ENCODE measurements around the gene PITX1.

The PITX1 gene

DNA sequence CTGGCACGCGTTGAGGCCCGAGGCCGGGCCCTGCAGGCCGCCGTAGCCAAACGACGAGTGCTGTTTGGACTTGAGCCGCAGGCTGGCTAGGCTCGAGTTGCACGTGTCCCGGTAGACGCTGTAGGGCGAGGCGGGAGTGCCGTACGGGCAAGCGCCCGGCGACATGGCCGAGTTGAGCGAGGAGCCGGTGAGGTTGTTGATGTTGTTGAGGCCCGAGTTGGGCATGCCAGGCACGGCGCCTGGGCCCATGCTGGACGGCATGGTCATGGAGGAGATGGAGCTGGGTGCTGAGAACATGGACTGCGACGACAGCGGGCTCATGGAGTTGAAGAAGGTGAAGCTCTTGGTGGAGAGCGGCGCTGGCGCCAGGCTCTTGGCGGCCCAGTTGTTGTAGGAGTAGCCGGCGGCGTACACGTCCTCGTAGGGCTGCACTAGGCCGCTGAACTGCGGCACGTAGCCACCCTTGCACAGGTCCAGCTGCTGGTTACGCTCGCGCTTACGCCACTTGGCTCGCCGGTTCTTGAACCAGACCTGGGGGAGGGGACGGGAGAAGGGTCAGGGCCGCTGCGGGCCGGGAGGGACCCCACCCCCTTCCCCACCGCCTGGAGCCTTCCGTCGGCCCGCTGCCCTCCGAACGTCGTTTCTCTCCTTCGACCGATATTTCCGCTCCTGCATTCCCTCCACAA, 5.1 kb downstream of the PITX1 start:
- Histone ChIP-seq H3K4me1 (ENCODE audit: control insufficient read depth, insufficient read depth, low read length, poor library complexity, severe bottlenecking) (peaks cover 15% of the 10 kb centered on the region), H3K27ac (ENCODE audit: low read depth, low read length, severe bottlenecking) (no peak overlapping the region), H3K36me3 (ENCODE audit: control insufficient read depth, insufficient read depth, low read length) (no peaks in the 10 kb centered on the region), H3K4me3 (ENCODE audit: extremely low read depth, insufficient read depth, low read length, poor library complexity, severe bottlenecking) (no peak overlapping the region), H3K9me3 (ENCODE audit: control insufficient read depth, low read length) (no peaks in the 10 kb centered on the region)
- WGBS, 2 experiments (ENCODE audit: insufficient coverage in 2 of 2) = 10 to 11% methylated on average over 57 to 58 of the region's 62 CpGs

DNA sequence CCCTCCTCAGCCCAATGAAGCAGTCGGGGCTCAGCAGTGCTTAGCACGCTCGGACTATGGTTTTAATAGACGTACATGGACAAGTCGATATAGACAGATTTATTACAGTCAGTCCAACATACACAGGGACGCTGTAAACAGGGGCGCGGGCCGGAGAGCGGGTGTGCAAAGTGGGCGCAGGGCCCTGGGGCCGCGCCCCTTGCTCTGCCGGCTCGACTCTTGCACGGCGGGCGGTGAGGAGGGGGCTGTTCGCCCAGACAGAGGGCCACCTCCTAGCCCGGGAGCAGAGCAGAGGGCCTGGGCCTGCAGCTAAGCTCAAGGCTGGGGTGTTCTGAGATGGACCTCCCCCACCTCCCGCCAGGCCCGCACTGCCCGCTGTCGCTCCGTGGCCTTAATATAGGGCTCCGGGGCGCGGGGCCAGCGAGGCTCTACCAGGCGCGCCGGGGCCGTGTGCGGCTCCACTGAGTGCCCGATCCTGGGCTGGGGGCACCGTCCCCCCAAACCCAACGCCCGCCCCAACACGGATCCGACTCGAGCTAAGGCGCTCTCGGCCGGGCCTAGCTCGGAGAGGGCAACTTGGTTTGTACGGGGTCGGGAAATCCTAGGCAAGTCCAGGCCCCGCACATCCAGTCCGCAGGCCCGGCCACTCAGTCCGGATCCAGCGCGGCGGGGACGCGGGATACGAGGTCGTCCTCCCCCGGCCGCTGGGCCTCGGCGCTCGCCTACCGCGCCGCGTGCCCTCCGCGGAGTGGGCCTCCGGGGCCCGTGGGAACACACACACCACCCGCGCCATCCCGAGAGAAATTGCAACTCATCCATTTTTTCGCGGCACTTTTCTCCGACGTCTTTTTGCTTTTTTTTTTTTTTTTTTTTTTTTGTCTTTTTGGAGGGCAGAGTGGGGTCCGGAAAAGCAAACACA, 6.1 kb downstream of the PITX1 start:
- H3K9me3 ChIP-seq (ENCODE audit: control insufficient read depth, low read length) = no peaks in the 10 kb centered on the region
- no peak overlapping the region for H3K27ac ChIP-seq (ENCODE audit: low read depth, low read length, severe bottlenecking)
- no peaks in the 10 kb centered on the region for H3K36me3 ChIP-seq (ENCODE audit: control insufficient read depth, insufficient read depth, low read length)
- 17 to 20% methylated on average over 54 to 56 of the region's 79 CpGs for WGBS, 2 experiments (ENCODE audit: insufficient coverage in 2 of 2)
- peaks cover 15% of the 10 kb centered on the region for H3K4me1 ChIP-seq (ENCODE audit: control insufficient read depth, insufficient read depth, low read length, poor library complexity, severe bottlenecking)
- no peak overlapping the region for H3K4me3 ChIP-seq (ENCODE audit: extremely low read depth, insufficient read depth, low read length, poor library complexity, severe bottlenecking)

DNA sequence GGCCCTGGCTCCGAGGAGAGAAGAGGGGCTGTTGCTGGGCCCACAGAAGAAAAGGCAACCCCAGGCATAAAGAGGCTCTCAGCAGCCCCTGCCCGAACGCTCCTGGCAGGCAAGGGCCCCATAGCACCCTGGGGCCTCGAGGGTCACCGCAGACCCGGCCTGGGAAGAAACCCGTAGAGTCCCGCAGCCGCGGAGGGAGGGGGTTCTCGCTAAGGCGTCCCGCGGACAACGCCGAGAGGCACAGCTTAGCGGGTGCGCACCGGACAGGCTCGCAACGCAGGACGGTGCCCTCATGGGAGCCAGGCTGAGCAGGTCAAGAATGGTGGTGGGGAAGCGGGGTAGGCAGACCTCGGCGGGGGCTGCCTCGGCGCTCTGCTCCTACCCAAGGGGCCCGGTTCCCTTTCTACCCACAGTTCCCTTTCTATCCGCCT, 6.7 kb downstream of the PITX1 start:
- WGBS, 2 experiments (ENCODE audit: insufficient coverage in 2 of 2) = 12 to 16% methylated on average over 10 to 24 of the region's 29 CpGs
- H3K27ac ChIP-seq (ENCODE audit: low read depth, low read length, severe bottlenecking) = no peak overlapping the region
- no peaks in the 10 kb centered on the region for H3K36me3 ChIP-seq (ENCODE audit: control insufficient read depth, insufficient read depth, low read length)
- H3K4me1 ChIP-seq (ENCODE audit: control insufficient read depth, insufficient read depth, low read length, poor library complexity, severe bottlenecking) = peaks cover 15% of the 10 kb centered on the region
- H3K4me3 ChIP-seq (ENCODE audit: extremely low read depth, insufficient read depth, low read length, poor library complexity, severe bottlenecking) = no peak overlapping the region
- H3K9me3 ChIP-seq (ENCODE audit: control insufficient read depth, low read length) = no peaks in the 10 kb centered on the region

DNA sequence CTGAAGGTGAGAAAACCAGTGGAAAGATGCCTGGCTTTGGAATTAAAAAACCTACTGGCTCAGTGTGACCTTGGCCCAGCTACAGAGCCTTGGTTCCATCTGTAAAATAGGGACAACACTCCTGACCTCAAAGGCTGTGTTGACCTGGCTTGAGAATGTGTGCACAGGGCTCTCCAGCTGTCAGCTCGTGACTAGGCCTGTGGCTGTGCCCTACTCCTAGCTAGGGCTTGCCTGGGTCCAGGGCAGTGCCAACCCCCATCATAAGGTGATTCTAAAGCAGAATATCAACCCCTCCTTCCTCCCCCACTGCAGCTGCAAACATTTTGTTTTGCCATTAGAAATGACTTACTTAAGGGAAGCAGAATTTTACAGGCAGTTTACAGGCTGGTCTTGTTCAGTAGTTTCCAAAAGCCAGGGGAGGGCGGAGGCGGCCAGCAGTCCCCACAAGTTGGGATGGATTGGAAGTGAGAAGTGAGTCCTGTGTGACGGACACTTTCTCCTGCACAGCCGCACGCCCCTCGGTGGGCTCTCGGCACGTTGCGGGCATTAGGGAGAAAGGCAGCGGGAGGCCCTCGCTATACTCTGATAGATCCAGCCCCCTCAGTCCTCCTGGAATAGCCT, 7.3 kb downstream of the PITX1 start:
- Histone ChIP-seq H3K9me3 (ENCODE audit: control insufficient read depth, low read length) (no peaks in the 10 kb centered on the region), H3K4me3 (ENCODE audit: extremely low read depth, insufficient read depth, low read length, poor library complexity, severe bottlenecking) (no peak overlapping the region), H3K4me1 (ENCODE audit: control insufficient read depth, insufficient read depth, low read length, poor library complexity, severe bottlenecking) (peaks cover 15% of the 10 kb centered on the region), H3K27ac (ENCODE audit: low read depth, low read length, severe bottlenecking) (no peak overlapping the region), H3K36me3 (ENCODE audit: control insufficient read depth, insufficient read depth, low read length) (no peaks in the 10 kb centered on the region)
- 41 to 54% methylated on average over 6 to 8 of the region's 12 CpGs for WGBS, 2 experiments (ENCODE audit: insufficient coverage in 2 of 2)

DNA sequence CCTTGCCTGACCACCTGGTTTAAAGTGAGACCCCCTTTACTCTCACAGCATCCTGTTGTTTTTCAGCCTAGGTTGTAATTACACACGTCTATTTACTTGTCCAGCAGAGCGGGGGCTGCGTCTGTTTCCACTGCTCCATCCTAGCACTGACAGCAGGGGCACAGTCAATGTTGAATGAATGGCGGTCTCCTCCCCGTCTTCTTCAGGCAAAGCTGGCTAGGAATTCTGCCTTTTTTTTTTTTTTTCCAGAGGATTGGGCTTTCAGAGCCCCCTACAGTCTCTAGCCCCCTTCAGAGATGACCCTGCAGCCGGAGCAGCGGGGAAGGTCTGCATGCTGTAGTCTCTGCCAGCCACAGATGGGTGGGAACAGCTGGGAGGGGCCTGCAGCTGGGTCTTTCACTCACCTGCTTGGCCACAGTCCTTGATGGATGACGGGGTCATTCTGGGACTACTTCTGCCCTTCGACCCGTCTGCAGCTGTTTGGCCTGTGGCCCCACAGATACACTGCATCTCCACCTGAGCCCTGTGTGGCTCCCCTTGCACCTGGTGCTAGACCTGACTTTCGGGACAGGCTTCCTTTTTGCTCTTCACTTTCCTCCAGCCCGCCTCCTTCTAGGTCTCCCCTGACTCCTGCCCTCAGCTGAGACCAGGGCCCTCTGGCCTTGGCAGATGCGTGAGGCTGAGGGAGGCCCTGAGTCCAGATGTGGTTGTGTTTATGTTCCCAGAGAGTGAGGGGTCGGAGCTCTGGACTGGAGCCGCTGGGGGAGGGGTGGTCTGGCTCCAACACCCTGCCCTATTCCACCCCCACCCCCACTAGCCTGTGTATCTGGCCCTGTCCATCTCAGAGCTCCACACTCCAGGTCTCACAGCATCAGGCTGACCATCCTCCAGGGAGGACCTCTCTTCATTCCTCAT, 8.0 kb downstream of the PITX1 start:
- no peaks in the 10 kb centered on the region for H3K9me3 ChIP-seq (ENCODE audit: control insufficient read depth, low read length)

DNA sequence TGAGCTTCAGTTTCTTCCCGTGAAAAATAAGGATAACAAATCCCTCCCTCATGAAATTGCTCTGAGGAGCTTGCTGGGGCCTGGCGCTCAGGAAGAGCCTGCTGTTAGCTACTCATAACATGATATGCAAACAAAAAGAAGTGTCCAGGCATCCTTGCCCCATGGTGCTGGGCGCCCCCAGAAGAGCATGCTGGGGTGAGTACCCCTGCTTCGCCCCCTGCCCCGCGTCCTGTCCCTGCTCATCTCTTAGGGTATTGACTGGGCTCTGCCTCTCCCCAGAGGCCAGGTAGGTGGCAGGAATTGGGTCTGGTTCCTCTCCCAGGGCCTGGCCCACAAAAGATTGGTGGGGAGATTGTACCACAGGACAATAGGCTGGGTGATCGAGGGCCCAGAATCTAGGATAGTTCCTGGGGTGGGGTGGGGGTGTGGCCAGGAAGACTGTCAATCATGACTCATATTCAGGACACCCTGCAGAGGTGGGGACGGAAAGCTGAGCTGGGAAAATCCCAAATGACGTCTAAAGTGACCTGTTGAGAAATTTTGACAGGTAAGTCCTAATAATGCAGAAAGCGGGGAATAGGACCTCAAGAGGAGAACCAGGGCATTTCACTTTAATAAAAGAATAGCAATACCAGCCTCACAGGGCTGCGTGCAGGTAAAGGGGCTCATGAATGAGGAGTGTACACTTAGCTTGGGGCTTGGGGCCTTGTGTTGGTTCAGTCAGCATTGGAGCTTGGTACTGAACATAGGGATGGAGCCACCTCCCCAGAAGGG, 8.9 kb downstream of the PITX1 start:
- no peak overlapping the region for H3K27ac ChIP-seq (ENCODE audit: low read depth, low read length, severe bottlenecking)
- no peaks in the 10 kb centered on the region for H3K9me3 ChIP-seq (ENCODE audit: control insufficient read depth, low read length)
- 86 to 88% methylated on average over 8 to 10 of the region's 11 CpGs for WGBS, 2 experiments (ENCODE audit: insufficient coverage in 2 of 2)
- H3K4me3 ChIP-seq (ENCODE audit: extremely low read depth, insufficient read depth, low read length, poor library complexity, severe bottlenecking) = no peak overlapping the region
- no peaks in the 10 kb centered on the region for H3K36me3 ChIP-seq (ENCODE audit: control insufficient read depth, insufficient read depth, low read length)
- H3K4me1 ChIP-seq (ENCODE audit: control insufficient read depth, insufficient read depth, low read length, poor library complexity, severe bottlenecking) = peaks cover 5% of the 10 kb centered on the region

More for the DNA sequence above, 8.0 kb downstream of the PITX1 start:
- peaks cover 11% of the 10 kb centered on the region for H3K4me1 ChIP-seq (ENCODE audit: control insufficient read depth, insufficient read depth, low read length, poor library complexity, severe bottlenecking)
- 79 to 85% methylated on average over 10 to 11 of the region's 15 CpGs for WGBS, 2 experiments (ENCODE audit: insufficient coverage in 2 of 2)
- no peak overlapping the region for H3K4me3 ChIP-seq (ENCODE audit: extremely low read depth, insufficient read depth, low read length, poor library complexity, severe bottlenecking)
- H3K27ac ChIP-seq (ENCODE audit: low read depth, low read length, severe bottlenecking) = no peak overlapping the region
- H3K36me3 ChIP-seq (ENCODE audit: control insufficient read depth, insufficient read depth, low read length) = no peaks in the 10 kb centered on the region

DNA sequence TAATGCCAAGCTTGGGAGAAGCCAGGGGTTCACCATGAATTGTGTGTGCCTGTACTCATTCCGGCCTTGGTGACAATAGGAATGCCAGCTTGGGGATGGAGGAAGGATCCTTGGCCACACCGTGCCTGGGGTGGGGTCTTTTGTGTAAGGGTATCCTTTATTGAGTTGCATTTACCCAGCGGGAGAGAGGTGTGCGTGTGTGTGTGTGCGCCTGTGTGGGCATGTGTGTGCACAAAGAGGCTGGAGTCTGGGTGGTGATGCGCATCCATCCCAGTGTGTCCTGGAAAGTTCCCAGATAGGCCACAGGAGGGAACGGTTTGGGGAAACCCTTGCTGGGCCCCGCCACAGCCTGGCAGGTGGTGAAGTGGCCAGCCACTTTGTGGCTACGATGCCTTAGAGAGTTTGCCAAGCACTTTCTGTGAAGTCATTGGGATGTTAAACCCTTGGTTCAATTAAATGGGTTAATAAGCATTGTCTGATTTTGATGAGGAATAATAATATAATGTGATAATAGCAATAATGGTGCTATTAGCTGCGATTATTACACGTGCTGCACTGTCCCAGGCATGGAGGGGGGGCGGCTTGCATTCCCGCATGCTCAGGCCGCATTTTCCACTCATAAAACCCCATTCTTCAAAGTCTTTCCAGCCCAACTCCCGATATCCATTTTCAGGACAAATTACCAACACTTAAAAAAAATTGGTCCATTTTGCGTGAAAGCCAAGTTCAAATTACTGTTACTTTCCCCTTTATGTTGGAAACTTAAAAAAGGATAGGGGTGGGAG, 13.7 kb downstream of the PITX1 start:
- H3K36me3 ChIP-seq (ENCODE audit: control insufficient read depth, insufficient read depth, low read length) = no peaks in the 10 kb centered on the region
- 84 to 88% methylated on average over 14 of the region's 16 CpGs for WGBS, 2 experiments (ENCODE audit: insufficient coverage in 2 of 2)
- no peak overlapping the region for H3K27ac ChIP-seq (ENCODE audit: low read depth, low read length, severe bottlenecking)
- H3K4me3 ChIP-seq (ENCODE audit: extremely low read depth, insufficient read depth, low read length, poor library complexity, severe bottlenecking) = no peak overlapping the region
- peaks cover under 1% of the 10 kb centered on the region for H3K4me1 ChIP-seq (ENCODE audit: control insufficient read depth, insufficient read depth, low read length, poor library complexity, severe bottlenecking)
- H3K9me3 ChIP-seq (ENCODE audit: control insufficient read depth, low read length) = no peaks in the 10 kb centered on the region

DNA sequence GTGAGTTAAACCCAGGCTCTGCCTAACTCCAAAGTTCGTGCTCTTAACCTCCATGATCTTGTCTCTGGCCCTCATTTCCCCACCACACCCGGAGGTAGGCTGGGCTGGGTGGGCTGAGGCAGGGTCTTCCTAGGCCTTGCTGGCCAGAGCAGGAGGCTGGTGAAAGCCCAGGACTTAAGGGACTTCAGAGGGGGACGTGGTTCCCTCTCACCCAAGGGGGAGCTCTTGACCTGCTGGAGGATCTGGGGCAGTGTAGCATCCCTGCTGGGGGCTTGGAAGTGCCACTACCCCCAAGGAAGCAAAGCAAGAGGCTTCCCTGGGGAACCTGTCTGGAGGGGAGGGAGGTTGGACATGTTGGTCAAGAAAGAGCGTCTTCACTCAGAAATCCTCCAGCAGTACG, 14.7 kb downstream of the PITX1 start:
- 100% methylated on average over 2 of the region's 5 CpGs; no CpG with 5 or more reads in 1 of the 2 experiments for WGBS, 2 experiments (ENCODE audit: insufficient coverage in 2 of 2)
- H3K36me3 ChIP-seq (ENCODE audit: control insufficient read depth, insufficient read depth, low read length) = no peaks in the 10 kb centered on the region
- no peak overlapping the region for H3K4me3 ChIP-seq (ENCODE audit: extremely low read depth, insufficient read depth, low read length, poor library complexity, severe bottlenecking)
- no peaks in the 10 kb centered on the region for H3K9me3 ChIP-seq (ENCODE audit: control insufficient read depth, low read length)
- H3K4me1 ChIP-seq (ENCODE audit: control insufficient read depth, insufficient read depth, low read length, poor library complexity, severe bottlenecking) = no peaks in the 10 kb centered on the region
- H3K27ac ChIP-seq (ENCODE audit: low read depth, low read length, severe bottlenecking) = no peak overlapping the region

DNA sequence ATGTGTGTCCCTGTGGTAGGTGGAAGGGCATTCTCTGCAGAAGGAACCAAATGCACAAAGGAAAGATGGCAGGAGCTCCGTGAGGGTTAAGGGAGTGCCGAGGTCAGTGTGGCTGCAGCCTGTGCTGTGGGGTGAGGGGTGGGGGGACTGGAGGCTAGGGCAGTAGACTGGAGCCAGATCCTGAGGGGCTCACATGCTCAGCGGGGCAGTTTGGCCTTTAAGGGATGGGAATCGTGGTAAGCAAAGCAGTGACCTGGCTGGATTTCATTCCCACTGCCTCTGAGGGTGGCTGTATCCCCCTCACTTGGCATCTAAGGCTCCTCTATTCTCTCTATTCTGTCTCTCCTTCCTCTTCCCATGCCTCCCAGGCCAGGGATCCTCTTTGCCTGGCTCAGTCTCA, 15.6 kb downstream of the PITX1 start:
- WGBS, 2 experiments (ENCODE audit: insufficient coverage in 2 of 2) = 73 to 76% methylated on average over 4 of the region's 4 CpGs
- no peaks in the 10 kb centered on the region for H3K36me3 ChIP-seq (ENCODE audit: control insufficient read depth, insufficient read depth, low read length)
- no peak overlapping the region for H3K27ac ChIP-seq (ENCODE audit: low read depth, low read length, severe bottlenecking)
- H3K4me3 ChIP-seq (ENCODE audit: extremely low read depth, insufficient read depth, low read length, poor library complexity, severe bottlenecking) = no peak overlapping the region
- no peaks in the 10 kb centered on the region for H3K4me1 ChIP-seq (ENCODE audit: control insufficient read depth, insufficient read depth, low read length, poor library complexity, severe bottlenecking)
- no peaks in the 10 kb centered on the region for H3K9me3 ChIP-seq (ENCODE audit: control insufficient read depth, low read length)

Data from mesodermal cell (in vitro differentiated cells).